ENCODE results near the gene TARM1.
"Not testable (repeated sequence)": the region's sequence is repeated elsewhere in the genome, so short reads cannot be mapped to it uniquely, and the experiment has no call there.

The TARM1 gene

GRCh38 chr19:54102421-54103169 lies 21.4 kb upstream of the TARM1 start, which contains the start of gene NDUFA3:
NDUFA3 (plus strand) TSS chr19:54102855; CDS start chr19:54102879, 24 bp downstream.
- peak; percentile 98 for ATAC-seq
- TF ChIP-seq TCF4 (CRISPR knock-in tag; IDR thresholded peaks at IDR 0.05; ENCODE audit: borderline replicate concordance), result no peak
- TF ChIP-seq ZFP30 (CRISPR knock-in tag; IDR thresholded peaks at IDR 0.05), result no peak
- no peak for TF ChIP-seq CREB5 (CRISPR knock-in tag; IDR thresholded peaks at IDR 0.05; ENCODE audit: low read depth)
- TF ChIP-seq TOX (CRISPR knock-in tag; IDR thresholded peaks at IDR 0.05; ENCODE audit: borderline replicate concordance), result no peak
- TF ChIP-seq ZNF70 (CRISPR knock-in tag; IDR thresholded peaks at IDR 0.05), result no peak
- no peak for TF ChIP-seq PPARA (CRISPR knock-in tag; IDR thresholded peaks at IDR 0.05; ENCODE audit: borderline replicate concordance)
- TF ChIP-seq ZFP3 (CRISPR knock-in tag; IDR thresholded peaks at IDR 0.05), result no peak
- no peak for TF ChIP-seq CSRNP3 (CRISPR knock-in tag; IDR thresholded peaks at IDR 0.05)
- TF ChIP-seq RARB (CRISPR knock-in tag; IDR thresholded peaks at IDR 0.05), result no peak
- no peak for TF ChIP-seq GLIS3 (CRISPR knock-in tag; IDR thresholded peaks at IDR 0.05)
- TF ChIP-seq BACH2 (CRISPR knock-in tag; IDR thresholded peaks at IDR 0.05; ENCODE audit: borderline replicate concordance), result no peak
- TF ChIP-seq ZNF8 (CRISPR knock-in tag; IDR thresholded peaks at IDR 0.05), result no peak

GRCh38 chr19:54100561-54100960 lies 19.4 kb upstream of the TARM1 start, which contains the start of gene OSCAR:
OSCAR (minus strand) TSS chr19:54100803; CDS start chr19:54100792, 11 bp downstream.
- TF ChIP-seq ISL1 (CRISPR knock-in tag; IDR thresholded peaks at IDR 0.05) (no peak), TSHZ2 (CRISPR knock-in tag; IDR thresholded peaks at IDR 0.05) (no peak), TCF4 (CRISPR knock-in tag; IDR thresholded peaks at IDR 0.05; ENCODE audit: borderline replicate concordance) (no peak), BACH2 (CRISPR knock-in tag; IDR thresholded peaks at IDR 0.05; ENCODE audit: borderline replicate concordance) (no peak), ARNTL (CRISPR knock-in tag; IDR thresholded peaks at IDR 0.05; ENCODE audit: borderline replicate concordance, low read depth) (no peak), SNAI2 (CRISPR knock-in tag; IDR thresholded peaks at IDR 0.05) (no peak), ZNF565 (CRISPR knock-in tag; conservative IDR thresholded peaks at IDR 0.05; ENCODE audit: low read depth) (no peak), ZNF8 (CRISPR knock-in tag; IDR thresholded peaks at IDR 0.05) (no peak), CREB5 (CRISPR knock-in tag; IDR thresholded peaks at IDR 0.05; ENCODE audit: low read depth) (no peak), OSR1 (CRISPR knock-in tag; IDR thresholded peaks at IDR 0.05) (no peak), ESRRG (CRISPR knock-in tag; IDR thresholded peaks at IDR 0.05) (no peak), TOX (CRISPR knock-in tag; IDR thresholded peaks at IDR 0.05; ENCODE audit: borderline replicate concordance) (no peak), CSDC2 (CRISPR knock-in tag; IDR thresholded peaks at IDR 0.05) (no peak), PATZ1 (CRISPR knock-in tag; IDR thresholded peaks at IDR 0.05; ENCODE audit: borderline replicate concordance) (no peak), POU6F1 (CRISPR knock-in tag; IDR thresholded peaks at IDR 0.05; ENCODE audit: borderline replicate concordance, low read depth) (no peak), ZFP3 (CRISPR knock-in tag; IDR thresholded peaks at IDR 0.05) (no peak)
- no peak for ATAC-seq

GRCh38 chr19:54099903-54100255 lies 18.7 kb upstream of the TARM1 start:
- ATAC-seq, result not testable (repeated sequence)
